Stimulated activated CD4-positive, alpha-beta T cell treated with anti-CD3 and anti-CD28 coated beads, Interleukin-2, amount 100 ng/mL, for 48 hours (primary cell): Measurements from ENCODE around the gene CD300LB.
"Not testable (repeated sequence)": the region's sequence is repeated elsewhere in the genome, so short reads cannot be mapped to it uniquely, and the experiment has no call there.

ENCODE experiments used
- DNase-seq, 2 donors: peaks; one replicate each; pipeline ENCODE4 v3.0.0-alpha.2; 2020

CD300LB gene

GRCh38 chr17:74488276-74488675 is 43.0 kb downstream of the CD300LB start:
- not testable (repeated sequence) for DNase-seq

GRCh38 chr17:74485841-74486240 is 45.4 kb downstream of the CD300LB start:
- DNase-seq, result no peak

GRCh38 chr17:74485022-74485743 is 46.1 kb downstream of the CD300LB start:
- no peak for DNase-seq

GRCh38 chr17:74484066-74484465 is 47.2 kb downstream of the CD300LB start:
- DNase-seq, result no peak

- no peak for DNase-seq
Observed at GRCh38 chr17:74481621-74482020, 49.7 kb downstream of the CD300LB start.

- DNase-seq, result no peak
Observed at GRCh38 chr17:74480290-74480689, 51.0 kb downstream of the CD300LB start.

GRCh38 chr17:74478420-74479100 is 52.7 kb downstream of the CD300LB start:
- DNase-seq, result no peak

- no peak for DNase-seq
Observed at GRCh38 chr17:74477411-74477810, 53.9 kb downstream of the CD300LB start.

- no peak for DNase-seq
Observed at GRCh38 chr17:74475189-74475588, 56.1 kb downstream of the CD300LB start.

GRCh38 chr17:74474043-74474792 is 57.1 kb downstream of the CD300LB start:
- DNase-seq, result no peak

GRCh38 chr17:74473294-74473693 is 58.0 kb downstream of the CD300LB start:
- DNase-seq, result no peak

- no peak for DNase-seq
Observed at GRCh38 chr17:74472890-74473289, 58.4 kb downstream of the CD300LB start.

- no peak for DNase-seq
Observed at GRCh38 chr17:74471341-74471740, 59.9 kb downstream of the CD300LB start.
